ENCODE results near the gene MYO15B.

The MYO15B gene

GRCh38 chr17:75551266-75551665 lies 36.3 kb upstream of the MYO15B start:
- H3K27ac ChIP-seq, result no peak overlapping the region
- peak; percentile 19 for DNase-seq
- H3K4me3 ChIP-seq (ENCODE audit: low read depth, low read length), result no peak overlapping the region
- no peaks in the 10 kb centered on the region for H3K27me3 ChIP-seq (ENCODE audit: insufficient read depth, low read depth, severe bottlenecking)
- peaks cover 78% of the 10 kb centered on the region for H3K36me3 ChIP-seq
- H3K9me3 ChIP-seq (ENCODE audit: severe bottlenecking), result no peaks in the 10 kb centered on the region
- TF ChIP-seq CTCF (IDR thresholded peaks at IDR 0.05; ENCODE audit: low read depth, low read length), result no peak

- Histone ChIP-seq H3K9me3 (ENCODE audit: severe bottlenecking) (no peaks in the 10 kb centered on the region), H3K27me3 (ENCODE audit: insufficient read depth, low read depth, severe bottlenecking) (no peaks in the 10 kb centered on the region), H3K4me3 (ENCODE audit: low read depth, low read length) (no peak overlapping the region), H3K36me3 (peaks cover 72% of the 10 kb centered on the region), H3K27ac (no peak overlapping the region)
- TF ChIP-seq CTCF (IDR thresholded peaks at IDR 0.05; ENCODE audit: low read depth, low read length), result no peak
- no peak for DNase-seq
These were observed 34.9 kb upstream of the MYO15B start for GRCh38 chr17:75552425-75553294.

- no peak for DNase-seq
- Histone ChIP-seq H3K36me3 (peaks cover 72% of the 10 kb centered on the region), H3K9me3 (ENCODE audit: severe bottlenecking) (no peaks in the 10 kb centered on the region), H3K27ac (no peak overlapping the region), H3K4me3 (ENCODE audit: low read depth, low read length) (no peak overlapping the region), H3K27me3 (ENCODE audit: insufficient read depth, low read depth, severe bottlenecking) (no peaks in the 10 kb centered on the region)
- TF ChIP-seq CTCF (IDR thresholded peaks at IDR 0.05; ENCODE audit: low read depth, low read length), result no peak
These were observed 34.1 kb upstream of the MYO15B start for GRCh38 chr17:75553295-75554110.

GRCh38 chr17:75555679-75556153 lies 31.9 kb upstream of the MYO15B start:
- H3K4me3 ChIP-seq (ENCODE audit: low read depth, low read length), result no peak overlapping the region
- peaks cover 70% of the 10 kb centered on the region for H3K36me3 ChIP-seq
- no peaks in the 10 kb centered on the region for H3K27me3 ChIP-seq (ENCODE audit: insufficient read depth, low read depth, severe bottlenecking)
- H3K27ac ChIP-seq, result no peak overlapping the region
- H3K9me3 ChIP-seq (ENCODE audit: severe bottlenecking), result no peaks in the 10 kb centered on the region
- no peak for TF ChIP-seq CTCF (IDR thresholded peaks at IDR 0.05; ENCODE audit: low read depth, low read length)
- no peak for DNase-seq

- DNase-seq, result peak; percentile 20
- H3K4me3 ChIP-seq (ENCODE audit: low read depth, low read length), result no peak overlapping the region
- no peaks in the 10 kb centered on the region for H3K27me3 ChIP-seq (ENCODE audit: insufficient read depth, low read depth, severe bottlenecking)
- TF ChIP-seq CTCF (IDR thresholded peaks at IDR 0.05; ENCODE audit: low read depth, low read length), result no peak
- no peaks in the 10 kb centered on the region for H3K9me3 ChIP-seq (ENCODE audit: severe bottlenecking)
- H3K36me3 ChIP-seq, result peaks cover 70% of the 10 kb centered on the region
- H3K27ac ChIP-seq, result no peak overlapping the region
These were observed 30.3 kb upstream of the MYO15B start for GRCh38 chr17:75557075-75557851.

All from WERI-Rb-1 (cell line).